Activated T-helper 1 cell treated with Interleukin-2 at 50 U/mL for 16 hours (primary cell): ENCODE measurements around the gene JMJD8.

Experiments used
- DNase-seq: peaks from one replicate; pipeline ENCODE4 v3.0.0-alpha.2; 2020; ENCODE audit warnings: low read depth

Gene JMJD8

DNA sequence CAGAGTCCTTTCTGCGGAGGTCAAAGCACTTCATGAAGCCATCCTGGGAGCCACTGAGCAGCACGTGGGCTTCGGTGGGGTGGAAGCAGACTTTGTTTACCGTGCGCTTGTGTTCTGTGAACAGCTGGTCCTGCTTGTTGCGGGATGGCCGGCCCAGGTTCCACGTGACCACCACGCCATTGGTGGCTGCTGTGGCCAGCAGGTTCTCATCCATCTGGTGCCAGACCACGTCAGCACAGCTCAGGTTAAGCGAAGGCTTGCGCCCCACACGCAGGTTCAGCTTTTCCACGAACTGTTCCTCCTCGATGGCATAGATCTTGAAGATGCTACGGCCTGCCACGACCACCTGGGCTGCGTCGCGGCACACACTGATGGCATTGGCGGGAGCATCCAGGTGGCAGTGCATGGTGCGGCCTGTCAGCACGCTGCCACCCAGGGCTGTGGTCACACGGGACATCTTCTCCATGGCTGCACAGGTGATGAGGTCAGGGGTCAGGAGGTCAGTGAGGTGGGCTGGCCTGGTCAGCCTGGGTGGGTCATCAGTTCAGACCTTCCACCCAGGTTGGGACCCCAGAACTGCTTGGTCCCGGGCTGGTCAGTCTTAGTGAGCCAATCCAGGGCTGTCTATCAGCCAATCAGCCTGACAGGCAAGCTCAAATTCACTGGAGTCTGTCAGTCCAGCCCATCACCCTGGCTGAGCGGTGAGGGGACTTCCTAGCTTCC is 5.2 kb upstream of the JMJD8 start:
- DNase-seq: no peak

GRCh38 chr16:687499-687898 is 3.4 kb upstream of the JMJD8 start:
- no peak for DNase-seq

DNA sequence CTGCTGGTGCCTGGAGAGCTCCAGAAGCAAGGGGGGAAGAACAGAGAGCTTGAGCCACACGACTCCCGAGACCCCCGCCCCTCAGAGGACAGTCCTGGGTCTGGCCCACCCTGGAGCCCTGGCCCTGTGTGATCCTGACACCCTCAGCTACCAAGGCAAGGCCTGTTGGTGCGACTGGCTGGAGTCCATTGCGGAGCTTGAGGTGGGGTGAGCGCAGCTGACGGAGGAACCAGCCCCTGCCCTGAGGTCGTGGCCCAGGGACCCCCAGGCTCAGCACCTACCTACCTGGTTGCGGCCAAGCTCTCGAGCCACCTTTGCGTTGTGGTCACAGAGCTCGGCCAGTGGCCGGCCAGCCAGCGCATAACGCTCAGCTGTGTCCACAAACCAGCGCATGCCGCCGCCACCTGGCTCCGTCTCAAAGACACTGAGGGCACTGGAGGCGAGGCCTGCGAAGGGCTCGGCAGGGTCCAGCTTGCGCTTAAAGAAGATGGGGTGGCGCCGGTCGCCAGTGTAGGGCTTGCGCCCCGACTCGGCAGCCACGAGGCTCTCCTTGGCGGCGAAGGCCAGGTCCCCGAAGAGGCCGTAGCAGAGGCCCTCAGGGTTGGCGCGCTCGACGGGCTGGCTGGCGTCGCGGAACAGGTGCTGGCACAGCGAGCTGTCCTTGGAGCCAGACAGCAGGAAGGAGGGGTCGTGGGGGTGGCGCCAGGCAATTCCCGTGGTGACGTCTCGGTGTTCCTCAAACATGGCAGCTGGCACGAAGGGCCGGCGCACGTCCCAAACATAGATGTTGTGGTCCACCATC is 2.5 kb upstream of the JMJD8 start:
- no peak for DNase-seq

DNA sequence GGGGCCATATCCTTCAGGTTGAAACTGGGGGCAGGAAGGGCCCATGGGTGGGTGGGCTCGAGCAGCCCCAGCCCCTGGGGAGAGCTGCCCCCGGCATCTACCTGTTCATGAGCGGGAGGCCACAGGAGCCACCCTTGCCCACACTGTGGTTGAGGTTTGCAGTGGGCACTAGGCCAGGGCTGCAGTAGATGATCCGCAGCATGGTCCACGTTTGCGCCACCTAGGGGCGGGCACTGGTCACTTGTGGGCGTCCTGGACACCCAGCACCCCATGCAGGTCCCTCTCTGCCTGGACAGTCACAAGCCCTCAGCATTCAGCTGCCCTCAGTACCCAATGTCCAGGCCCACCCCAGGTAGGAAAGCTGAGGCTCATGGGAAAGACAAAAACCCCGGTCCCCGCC is 1.8 kb upstream of the JMJD8 start:
- no peak for DNase-seq

GRCh38 chr16:684961-685696 is 995 bp upstream of the JMJD8 start:
- no peak for DNase-seq

DNA sequence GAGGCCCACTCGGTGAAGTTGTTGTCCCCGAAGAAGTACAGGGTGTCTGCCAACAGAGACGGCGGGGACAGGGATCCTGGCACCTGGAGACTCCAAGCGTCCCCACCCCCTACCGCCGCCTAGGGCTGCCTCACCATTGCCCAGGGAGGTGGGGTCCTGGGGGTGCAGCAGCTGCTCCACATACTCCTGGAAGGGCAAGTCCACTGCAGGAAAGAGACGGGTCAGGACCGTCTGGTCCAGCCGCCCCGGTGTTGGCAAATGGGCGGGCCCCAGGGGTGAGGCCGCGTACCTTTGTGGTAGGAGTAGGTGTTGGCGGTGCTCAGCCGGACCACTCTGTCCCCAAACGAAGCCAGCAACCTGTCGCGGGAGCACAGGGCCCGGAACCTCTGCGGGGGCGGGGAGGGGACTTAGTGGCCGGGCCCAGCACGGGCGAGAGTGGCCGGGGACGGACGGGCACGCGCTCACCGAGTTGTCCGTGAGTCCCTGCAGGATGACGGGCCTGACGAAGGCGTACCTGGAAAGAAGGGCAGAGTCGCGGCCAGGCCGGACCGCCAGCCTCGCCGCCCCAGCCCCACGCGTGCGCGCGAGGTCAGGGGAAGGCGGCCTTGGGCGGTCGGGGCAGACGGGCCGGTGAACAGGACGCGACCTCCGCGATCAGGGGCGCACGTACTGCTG is 601 bp downstream of the JMJD8 start:
- DNase-seq: no peak

DNA sequence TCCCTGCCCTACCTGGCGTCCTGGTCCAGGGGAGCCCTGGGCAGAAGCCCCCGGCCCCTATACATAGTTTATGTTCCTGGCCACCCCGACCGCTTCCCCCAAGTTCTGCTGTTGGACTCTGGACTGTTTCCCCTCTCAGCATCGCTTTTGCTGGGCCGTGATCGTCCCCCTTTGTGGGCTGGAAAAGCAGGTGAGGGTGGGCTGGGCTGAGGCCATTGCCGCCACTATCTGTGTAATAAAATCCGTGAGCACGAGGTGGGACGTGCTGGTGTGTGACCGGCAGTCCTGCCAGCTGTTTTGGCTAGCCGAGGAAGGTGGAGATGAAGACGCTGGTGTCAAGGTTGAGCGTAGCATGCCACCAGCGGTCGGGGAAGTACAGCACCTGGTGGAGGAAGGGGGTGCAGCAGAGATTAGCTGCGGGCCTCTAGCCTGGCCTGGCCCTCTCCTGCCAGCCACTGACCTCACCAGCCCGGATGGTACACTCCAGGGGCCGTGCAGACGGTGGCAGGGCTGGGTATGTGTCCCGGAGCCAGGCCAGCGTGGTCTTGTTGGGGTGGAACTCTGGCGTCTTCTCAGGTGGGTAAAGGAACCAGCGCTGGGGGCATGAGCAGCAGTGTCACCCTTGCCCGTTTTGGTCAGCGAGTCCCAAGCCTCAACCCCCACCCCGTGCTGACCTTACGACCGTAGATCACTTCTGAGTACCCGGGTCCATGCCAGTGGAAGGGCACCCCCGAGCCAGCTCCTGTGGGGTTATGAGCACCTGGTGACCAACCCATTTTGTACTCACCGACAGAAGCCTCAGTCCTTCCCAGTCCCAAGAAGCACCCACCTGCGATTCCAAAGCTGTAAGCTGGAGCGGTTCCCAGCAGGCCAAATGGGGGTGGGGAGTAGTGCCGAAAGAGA is 1.4 kb downstream of the JMJD8 start:
- DNase-seq: no peak

- no peak for DNase-seq
Measured at GRCh38 chr16:681746-682427, 2.2 kb downstream of the JMJD8 start.

DNA sequence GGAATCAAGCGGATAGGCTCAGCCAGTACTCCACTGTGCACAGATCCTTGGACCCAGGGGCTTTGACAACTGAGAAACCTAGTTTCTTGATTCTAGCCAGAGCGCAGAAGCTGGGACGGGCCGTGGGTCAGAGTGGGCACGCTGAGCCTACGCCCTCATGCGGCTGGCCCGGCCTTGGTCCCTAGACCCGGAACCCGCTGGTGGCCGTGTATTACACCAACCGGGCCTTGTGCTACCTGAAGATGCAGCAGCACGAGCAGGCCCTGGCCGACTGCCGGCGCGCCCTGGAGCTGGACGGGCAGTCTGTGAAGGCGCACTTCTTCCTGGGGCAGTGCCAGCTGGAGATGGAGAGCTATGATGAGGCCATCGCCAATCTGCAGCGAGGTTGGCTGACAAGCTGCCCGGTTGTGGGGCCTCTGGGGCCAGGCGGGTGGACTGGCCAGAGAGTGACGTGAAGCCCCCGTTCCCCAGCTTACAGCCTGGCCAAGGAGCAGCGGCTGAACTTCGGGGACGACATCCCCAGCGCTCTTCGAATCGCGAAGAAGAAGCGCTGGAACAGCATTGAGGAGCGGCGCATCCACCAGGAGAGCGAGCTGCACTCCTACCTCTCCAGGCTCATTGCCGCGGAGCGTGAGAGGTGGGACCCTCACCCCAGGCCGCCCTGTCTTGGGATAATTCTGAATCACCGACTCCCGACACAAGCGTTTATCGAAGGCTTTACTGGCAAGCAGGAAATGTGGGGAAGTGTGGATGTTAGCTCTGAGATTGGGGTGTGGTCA is 3.0 kb downstream of the JMJD8 start:
- no peak for DNase-seq

DNA sequence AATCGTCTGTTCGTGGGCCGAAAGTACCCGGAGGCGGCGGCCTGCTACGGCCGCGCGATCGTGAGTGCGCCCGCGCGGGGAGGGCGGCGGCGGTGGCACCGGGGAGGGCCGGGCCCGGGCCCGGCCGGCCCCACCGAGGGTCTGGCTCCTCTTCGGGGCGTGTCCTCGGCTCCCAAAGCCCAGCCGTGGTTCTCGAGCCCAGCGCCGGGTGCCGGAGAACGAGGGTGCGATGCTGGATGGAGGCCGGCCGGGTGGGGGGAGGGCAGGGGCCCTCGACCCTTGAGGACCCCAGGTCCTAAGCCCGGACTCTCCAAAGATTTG is 3.5 kb downstream of the JMJD8 start:
- DNase-seq: no peak

GRCh38 chr16:679814-680624 is 4.1 kb downstream of the JMJD8 start, which contains the start of gene STUB1:
Gene STUB1, plus strand, starts transcription at chr16:680410. Its CDS starts 116 bp downstream, at chr16:680526.
- peak; percentile 78 for DNase-seq

DNA sequence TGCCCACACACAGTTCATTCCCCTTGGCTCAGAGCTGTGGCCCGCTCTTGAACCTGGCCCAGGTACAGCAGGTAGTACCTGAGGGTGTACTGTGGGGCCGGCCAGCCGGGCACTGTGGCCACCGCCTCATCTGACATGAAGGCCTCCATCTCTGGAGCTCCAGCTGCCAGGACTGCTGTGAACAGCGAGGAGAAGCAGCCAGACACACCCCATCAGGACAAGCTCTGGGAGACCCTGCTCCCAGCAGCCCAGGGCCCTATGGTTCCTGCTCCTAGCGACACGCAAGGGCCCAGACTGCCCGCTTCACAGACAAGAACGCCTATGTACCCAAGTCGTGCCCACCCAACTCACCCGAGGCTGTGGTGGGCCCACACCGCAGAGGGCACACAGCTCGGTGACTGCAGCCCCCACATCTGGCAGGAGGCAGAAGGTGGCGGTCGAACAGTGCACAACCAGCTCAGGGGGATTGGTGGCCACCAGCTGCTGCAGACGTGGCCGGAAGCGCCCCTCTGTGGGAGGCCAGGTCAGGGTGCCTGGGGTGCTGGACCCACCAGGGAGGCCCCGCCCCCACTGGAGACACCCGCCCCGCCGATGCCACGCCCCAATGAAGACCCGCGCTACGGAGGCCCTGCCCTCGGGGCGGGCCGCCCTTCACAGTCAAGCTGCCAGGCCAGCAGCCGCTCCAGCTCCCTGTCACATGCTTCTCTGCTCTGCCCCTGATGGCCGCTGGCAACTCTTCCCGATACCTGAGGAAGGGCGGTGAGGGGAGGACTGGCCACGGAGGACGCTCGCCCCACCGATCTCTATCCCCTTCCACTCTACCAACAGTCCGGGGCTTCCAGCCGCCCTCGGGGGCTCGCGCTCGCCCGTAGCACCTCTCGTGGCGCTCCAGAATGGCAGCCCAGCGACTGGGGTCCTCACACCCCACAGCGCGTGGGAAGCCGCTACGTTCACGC is 5.0 kb downstream of the JMJD8 start:
- DNase-seq: no peak

DNA sequence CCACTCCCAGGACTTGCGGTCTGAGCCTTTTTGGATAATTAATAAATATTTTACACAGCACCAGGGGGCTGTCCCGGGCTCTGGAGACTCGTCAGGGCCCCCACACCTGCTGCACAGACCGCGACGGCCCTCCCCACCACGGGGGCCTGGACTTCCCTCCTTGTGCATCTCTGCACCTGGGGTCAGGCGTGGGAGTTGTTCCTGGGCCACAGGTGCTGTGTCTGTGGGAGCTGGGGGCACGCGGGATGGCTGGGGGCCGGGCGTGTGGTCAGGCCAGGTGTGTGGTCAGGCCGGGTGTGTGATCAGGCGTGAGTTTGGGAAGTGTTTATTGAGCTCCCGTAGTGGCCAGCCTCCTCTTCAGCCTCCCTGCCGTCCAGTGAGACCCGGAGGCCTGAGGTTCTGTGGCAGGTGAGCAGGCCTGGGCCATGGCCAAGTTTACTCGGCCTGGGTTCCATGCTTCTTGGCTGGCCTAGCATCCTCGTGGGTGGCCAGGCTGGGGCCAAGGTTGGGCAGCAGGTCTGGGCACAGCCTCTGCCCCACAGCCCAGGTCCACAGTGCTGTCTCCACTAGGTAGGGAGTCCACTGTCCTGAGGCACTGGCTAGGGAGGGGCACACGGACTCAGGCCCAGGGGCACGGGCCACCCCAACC is 5.8 kb downstream of the JMJD8 start:
- no peak for DNase-seq

DNA sequence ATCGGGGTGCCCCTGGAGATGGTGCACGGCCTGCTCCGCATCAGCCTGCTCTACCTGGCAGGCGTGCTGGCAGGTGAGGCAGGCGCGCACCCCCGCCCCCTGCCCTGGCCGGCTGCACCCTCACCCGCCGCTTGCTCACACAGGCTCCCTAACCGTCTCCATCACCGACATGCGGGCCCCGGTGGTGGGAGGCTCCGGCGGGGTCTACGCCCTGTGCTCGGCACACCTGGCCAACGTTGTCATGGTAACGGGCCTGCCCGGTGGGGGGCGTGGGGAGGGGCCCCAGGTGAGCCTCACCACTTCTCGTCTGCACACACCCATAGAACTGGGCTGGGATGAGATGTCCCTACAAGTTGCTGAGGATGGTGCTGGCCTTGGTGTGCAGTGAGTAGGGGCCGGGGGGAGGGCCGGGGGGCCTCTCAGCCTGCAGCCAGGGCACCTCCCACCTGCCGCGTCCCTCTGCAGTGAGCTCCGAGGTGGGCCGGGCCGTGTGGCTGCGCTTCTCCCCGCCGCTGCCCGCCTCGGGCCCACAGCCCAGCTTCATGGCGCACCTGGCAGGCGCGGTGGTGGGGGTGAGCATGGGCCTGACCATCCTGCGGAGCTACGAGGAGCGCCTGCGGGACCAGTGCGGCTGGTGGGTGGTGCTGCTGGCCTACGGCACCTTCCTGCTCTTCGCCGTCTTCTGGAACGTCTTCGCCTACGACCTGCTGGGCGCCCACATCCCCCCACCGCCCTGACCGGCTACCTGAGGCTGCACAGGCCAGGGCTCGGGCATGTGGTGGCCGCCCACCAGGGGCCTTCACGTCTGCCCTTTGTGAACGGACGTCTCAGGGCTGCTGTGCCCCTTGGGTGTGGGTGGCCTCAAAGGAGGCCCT is 6.6 kb downstream of the JMJD8 start:
- DNase-seq: no peak

DNA sequence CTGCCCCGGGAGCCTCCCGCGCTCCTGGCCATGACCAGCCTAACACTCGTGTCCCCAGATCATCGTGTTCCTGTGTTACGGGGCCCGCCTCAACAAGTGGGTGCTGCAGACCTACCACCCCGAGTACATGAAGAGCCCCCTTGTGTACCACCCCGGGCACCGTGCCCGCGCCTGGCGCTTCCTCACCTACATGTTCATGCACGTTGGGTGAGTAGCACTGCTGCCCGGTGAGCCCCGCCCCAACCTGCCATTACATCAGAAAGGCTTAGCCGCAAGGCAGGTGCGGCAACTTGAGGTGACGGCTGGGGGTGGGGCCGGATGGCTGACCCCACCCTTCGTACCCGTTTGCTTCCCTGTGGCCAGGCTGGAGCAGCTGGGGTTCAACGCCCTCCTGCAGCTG is 7.2 kb downstream of the JMJD8 start:
- no peak for DNase-seq

GRCh38 chr16:676565-676902 is 7.6 kb downstream of the JMJD8 start:
- DNase-seq: no peak
